ENCODE results near the gene ZNF467.

Gene ZNF467

DNA sequence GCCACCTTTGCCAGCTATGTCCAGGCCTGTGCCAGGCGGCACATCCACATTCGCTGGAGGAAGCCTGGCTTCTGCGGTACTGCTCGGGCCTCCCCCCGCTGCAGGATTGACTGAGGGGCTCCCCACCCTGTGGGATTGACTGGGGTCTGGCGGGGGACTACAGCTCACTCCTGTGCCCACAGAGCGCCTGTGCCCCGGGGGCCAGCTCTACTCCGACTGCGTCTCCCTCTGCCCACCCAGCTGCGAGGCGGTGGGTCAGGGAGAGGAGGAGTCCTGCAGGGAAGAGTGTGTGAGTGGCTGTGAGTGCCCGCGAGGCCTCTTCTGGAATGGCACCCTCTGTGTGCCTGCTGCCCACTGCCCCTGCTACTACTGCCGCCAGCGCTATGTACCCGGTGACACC, 6.7 kb upstream of the ZNF467 start:
- DNase-seq (ENCODE audit: low spot score), result no peak
- Histone ChIP-seq H3K4me3 (no peak overlapping the region), H3K27ac (no peak overlapping the region)
- TF ChIP-seq, protein P1, sequence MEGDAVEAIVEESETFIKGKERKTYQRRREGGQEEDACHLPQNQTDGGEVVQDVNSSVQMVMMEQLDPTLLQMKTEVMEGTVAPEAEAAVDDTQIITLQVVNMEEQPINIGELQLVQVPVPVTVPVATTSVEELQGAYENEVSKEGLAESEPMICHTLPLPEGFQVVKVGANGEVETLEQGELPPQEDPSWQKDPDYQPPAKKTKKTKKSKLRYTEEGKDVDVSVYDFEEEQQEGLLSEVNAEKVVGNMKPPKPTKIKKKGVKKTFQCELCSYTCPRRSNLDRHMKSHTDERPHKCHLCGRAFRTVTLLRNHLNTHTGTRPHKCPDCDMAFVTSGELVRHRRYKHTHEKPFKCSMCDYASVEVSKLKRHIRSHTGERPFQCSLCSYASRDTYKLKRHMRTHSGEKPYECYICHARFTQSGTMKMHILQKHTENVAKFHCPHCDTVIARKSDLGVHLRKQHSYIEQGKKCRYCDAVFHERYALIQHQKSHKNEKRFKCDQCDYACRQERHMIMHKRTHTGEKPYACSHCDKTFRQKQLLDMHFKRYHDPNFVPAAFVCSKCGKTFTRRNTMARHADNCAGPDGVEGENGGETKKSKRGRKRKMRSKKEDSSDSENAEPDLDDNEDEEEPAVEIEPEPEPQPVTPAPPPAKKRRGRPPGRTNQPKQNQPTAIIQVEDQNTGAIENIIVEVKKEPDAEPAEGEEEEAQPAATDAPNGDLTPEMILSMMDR (IDR thresholded peaks at IDR 0.05), result no peak

DNA sequence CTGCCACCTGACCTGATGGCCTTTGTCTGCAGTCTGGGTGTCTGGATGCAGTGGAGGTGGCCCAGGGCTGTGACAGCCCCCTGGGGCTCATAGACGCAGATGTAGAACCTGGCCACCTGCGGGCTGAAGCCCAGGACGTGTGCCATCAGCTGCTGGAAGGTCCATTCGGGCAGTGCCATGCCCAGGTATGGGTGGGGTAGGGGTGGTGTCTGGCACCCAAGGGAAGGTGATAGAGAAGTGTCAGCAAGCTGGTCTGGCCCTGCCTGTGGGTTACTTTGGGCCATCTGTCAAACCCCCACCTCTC, 6.1 kb upstream of the ZNF467 start:
- Histone ChIP-seq H3K4me3 (no peak overlapping the region), H3K27ac (no peak overlapping the region)
- TF ChIP-seq, protein P1 (IDR thresholded peaks at IDR 0.05), result no peak
- no peak for DNase-seq (ENCODE audit: low spot score)

DNA sequence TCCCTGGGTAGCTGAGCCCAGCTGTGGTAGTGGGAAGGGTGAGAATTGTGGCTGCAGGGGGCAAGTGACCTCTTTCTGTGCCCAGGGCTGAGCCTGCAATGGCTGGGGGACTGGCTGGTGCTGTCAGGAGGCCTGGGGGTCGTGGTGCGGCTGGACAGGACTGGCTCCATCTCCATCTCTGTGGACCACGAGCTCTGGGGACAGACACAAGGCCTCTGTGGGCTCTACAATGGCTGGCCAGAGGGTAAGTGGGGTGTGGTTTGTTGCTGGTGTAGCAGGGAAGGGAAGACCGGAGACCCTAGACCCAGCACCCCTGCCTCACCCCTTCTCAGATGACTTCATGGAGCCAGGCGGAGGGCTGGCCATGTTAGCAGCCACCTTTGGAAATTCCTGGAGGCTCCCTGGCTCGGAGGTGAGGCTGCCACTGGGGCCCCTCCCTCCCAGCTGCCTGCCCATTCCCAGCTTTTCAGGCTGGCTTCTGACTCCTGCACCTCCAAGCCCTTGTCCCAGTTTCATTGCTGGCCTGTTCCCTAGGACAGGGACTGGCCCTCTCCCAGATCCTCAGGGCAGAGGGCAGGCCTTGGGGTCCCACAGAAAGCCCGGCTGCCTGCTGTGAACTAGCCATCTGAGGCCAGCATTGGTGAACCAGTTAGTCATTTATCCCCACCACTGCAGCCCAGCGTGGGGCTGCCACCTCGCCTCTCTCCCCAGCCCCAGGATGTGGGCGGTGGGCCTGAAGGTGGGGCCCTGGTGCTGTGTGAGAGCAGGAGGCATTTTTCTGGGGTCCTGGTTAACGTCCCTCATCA, 5.5 kb upstream of the ZNF467 start:
- Histone ChIP-seq H3K27ac (no peak overlapping the region), H3K4me3 (no peak overlapping the region)
- TF ChIP-seq, protein P1 (IDR thresholded peaks at IDR 0.05), result no peak
- DNase-seq (ENCODE audit: low spot score), result no peak

DNA sequence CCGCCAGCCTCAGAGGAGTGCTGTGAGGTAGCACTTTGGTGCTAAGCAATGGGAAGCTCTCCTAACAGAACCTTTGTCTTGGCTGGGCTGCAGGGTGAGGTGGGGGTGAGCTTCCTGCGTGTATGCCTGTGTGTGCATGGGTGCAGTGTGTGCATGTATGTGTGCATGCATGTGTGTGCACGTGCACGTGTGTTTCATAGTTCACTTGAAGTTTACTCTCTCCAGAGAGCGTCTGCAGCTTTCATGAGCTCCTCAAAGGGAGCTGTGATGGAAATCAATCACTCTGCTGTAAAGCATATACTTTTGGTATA, 4.9 kb upstream of the ZNF467 start:
- no peak for DNase-seq (ENCODE audit: low spot score)
- Histone ChIP-seq H3K27ac (no peak overlapping the region), H3K4me3 (no peak overlapping the region)
- TF ChIP-seq, protein P1 (IDR thresholded peaks at IDR 0.05), result no peak

DNA sequence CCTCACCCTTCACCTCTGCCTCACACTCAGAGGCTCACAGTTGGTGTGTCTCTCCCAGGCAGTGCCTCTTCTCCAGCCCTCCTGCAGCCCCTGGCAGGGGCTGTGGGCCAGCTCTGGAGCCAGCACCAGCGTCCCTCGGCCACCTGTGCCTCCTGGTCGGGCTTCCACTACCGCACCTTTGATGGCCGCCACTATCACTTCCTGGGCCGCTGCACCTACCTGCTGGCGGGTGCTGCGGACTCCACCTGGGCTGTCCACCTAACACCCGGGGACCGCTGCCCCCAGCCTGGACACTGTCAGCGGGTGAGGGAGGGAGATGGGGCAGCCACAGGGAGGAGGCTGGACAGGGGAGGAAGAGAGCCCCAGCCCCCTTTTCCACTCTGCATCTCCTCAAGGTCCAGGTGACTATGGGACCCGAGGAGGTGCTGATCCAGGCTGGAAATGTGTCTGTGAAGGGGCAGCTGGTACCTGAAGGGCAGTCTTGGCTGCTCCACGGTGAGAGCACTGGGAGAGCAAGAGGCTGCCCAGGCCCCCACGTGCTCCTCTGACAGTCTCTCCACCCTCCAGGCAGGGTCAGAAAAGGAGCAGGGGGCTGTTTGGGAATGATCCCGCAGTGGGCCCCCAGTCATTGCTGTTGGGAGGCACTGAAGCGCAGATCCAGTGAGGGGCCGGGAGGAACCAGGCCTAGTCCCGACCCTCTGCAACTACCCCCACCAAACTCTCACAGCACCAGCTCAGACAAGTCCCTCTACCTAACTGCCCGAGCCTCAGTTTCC, 4.4 kb upstream of the ZNF467 start:
- DNase-seq (ENCODE audit: low spot score), result no peak
- Histone ChIP-seq H3K4me3 (no peak overlapping the region), H3K27ac (no peak overlapping the region)
- TF ChIP-seq, protein P1 (IDR thresholded peaks at IDR 0.05), result no peak

DNA sequence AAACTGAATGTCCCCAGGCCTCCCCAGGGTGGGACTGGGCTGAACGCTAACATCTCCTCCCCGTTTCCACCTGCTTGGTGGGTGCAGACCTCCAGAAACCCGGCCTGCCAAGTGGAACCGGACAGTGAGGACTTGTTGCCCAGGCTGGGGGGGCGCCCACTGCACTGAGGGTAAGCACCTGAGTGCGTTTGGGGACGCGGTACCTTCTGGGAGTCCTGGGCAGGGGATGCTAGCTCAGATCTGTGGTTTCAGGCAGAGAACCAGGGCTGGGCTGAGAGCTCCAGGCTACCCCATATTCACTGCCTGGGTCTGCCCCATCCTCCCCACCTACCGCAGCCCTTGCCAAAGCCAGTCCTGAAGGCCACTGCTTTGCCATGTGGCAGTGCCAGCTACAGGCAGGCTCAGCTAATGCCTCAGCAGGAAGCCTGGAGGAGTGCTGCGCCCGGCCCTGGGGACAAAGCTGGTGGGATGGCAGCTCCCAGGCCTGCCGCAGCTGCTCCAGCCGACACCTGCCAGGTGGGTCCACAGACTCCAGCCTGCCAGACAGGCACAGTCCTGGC, 3.5 kb upstream of the ZNF467 start:
- H3K27ac ChIP-seq, result peak overlapping the region in 1 of 2 donors; percentile 37
- H3K4me3 ChIP-seq, result peak overlapping the region; percentile 54
- TF ChIP-seq, protein P1 (IDR thresholded peaks at IDR 0.05), result no peak
- DNase-seq (ENCODE audit: low spot score), result no peak

Data from coronary artery (tissue), 2 donors.